ENCODE data around the gene FAM219B.
A peak's percentile ranks its signal among the peaks of the same experiment; 100 is the strongest.

FAM219B gene

DNA sequence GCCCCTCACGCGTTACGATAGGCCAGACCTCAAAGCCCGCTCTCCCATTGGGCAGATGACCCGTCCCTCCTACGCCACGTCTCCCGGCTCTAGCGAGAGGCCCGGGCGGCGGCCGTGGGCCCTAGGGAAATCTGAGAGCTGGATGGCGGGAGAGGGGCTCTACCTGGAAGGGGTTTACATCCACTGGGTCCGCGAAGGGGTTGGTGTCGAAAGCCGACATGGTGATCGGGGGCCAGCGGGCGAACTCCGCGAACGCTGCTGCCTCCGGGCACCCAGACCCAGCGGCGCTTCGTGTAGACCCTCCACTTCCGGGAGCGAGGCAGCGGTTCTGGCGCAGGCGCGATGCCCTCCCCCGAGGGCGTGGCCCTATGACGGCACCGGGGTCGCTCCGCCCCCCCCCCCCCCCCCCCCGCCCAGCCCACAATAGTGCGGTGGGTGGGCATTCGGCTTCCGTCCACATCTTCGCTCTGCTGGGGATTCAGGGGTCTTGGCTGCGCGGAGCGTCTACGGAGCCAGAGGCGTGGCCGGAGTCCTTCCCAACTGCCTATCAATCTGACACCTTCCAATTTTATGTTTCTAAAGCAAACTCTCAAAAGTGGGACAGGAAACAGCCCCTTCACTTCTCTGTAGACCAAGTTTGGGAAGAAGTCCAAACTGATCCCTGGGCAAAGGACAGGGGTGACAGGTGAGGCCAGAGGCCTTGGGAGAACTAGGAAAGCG lies 33.5 kb downstream of the FAM219B start, which contains the start of gene SCAMP2:
Gene SCAMP2 (minus strand): TSS at position 330 of the 720 bp plus-strand sequence. CDS start 110 bp downstream, at position 220.
- Histone ChIP-seq H3K4me3 (ENCODE audit: low read depth, low read length) (peak within 1 kb of the TSS; percentile 87), H3K27ac (ENCODE audit: low read depth, low read length) (peak within 1 kb of the TSS; percentile 70), H2AFZ (ENCODE audit: low read length, unreplicated experiment) (peak within 1 kb of the TSS; percentile 95), H3K27me3 (ENCODE audit: insufficient read depth, low read length) (no peaks in the 10 kb centered on the region), H3K4me1 (ENCODE audit: control insufficient read depth, insufficient read depth, low read length, unreplicated experiment) (no peaks in the 10 kb centered on the region), H3K79me2 (ENCODE audit: control insufficient read depth, insufficient read depth, low read length, unreplicated experiment) (peaks cover 39% of the 10 kb centered on the region), H3K36me3 (ENCODE audit: insufficient read depth, low read length) (peaks cover 2% of the 10 kb centered on the region; the same call in 1 of the 2 replicates)

DNA sequence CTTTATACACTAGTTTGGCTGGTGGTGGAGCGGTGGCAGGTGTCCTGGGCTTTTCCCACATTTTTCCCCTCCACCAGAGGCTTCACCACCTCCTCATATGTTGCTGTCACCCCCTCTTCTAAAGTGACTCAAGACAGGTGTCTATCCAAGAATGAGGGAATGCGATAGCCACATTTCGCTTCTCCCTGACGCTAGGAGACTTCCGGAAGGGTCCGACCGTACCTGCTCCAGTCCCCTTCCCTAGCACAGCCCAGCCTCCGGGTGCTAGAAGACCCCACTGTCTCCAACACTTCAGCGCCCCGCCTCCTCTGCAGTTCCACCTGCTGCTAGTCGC lies 34.0 kb downstream of the FAM219B start:
- Histone ChIP-seq H3K27ac (ENCODE audit: low read depth, low read length) (no peak overlapping the region), H3K79me2 (ENCODE audit: control insufficient read depth, insufficient read depth, low read length, unreplicated experiment) (peaks cover 44% of the 10 kb centered on the region), H3K4me3 (ENCODE audit: low read depth, low read length) (peak overlapping the region; percentile 87), H3K4me1 (ENCODE audit: control insufficient read depth, insufficient read depth, low read length, unreplicated experiment) (no peaks in the 10 kb centered on the region), H3K36me3 (ENCODE audit: insufficient read depth, low read length) (peaks cover 7% of the 10 kb centered on the region; the same call in 1 of the 2 replicates), H3K27me3 (ENCODE audit: insufficient read depth, low read length) (no peaks in the 10 kb centered on the region), H2AFZ (ENCODE audit: low read length, unreplicated experiment) (no peak overlapping the region)

DNA sequence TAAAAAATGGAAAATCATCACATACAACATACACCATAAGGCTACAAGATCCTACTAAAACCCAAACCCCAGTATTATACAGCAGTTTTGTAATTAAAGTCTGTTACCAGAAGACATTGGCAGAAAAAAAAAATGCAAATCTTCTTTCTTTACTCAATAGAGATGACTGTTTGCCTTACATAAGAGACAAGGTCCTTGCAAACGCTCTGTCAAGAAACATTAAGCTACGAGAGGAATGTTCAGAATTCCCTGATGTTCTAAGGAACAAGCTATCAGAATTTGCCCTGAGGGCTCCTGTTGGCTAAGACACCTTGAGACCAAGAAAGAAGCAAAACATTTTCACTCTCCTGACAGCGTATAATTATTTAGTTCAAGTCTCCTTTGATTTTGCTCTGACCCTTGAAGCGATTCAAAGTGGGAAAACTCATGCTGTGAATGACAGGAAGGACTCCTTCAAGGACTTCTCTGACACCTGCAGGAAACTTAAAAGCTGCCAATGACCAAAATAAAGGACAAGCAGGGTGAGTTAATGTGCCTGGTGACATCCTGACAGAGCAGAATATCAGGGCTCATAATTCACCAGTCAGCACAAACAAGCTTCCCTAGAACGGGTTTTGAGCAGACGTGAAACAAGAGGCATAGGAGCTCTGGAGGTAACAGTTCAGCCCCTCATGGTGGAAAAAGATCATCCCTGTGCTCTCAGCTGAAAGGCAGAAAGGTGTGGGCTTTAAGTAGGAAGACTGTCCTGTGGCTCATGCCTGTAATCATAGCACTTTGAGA lies 36.0 kb downstream of the FAM219B start:
- Histone ChIP-seq H3K27ac (ENCODE audit: low read depth, low read length) (no peak overlapping the region), H3K79me2 (ENCODE audit: control insufficient read depth, insufficient read depth, low read length, unreplicated experiment) (peaks cover 53% of the 10 kb centered on the region), H3K36me3 (ENCODE audit: insufficient read depth, low read length) (peaks cover 9% of the 10 kb centered on the region; the same call in 1 of the 2 replicates), H2AFZ (ENCODE audit: low read length, unreplicated experiment) (no peak overlapping the region), H3K27me3 (ENCODE audit: insufficient read depth, low read length) (no peaks in the 10 kb centered on the region), H3K4me3 (ENCODE audit: low read depth, low read length) (no peak overlapping the region), H3K4me1 (ENCODE audit: control insufficient read depth, insufficient read depth, low read length, unreplicated experiment) (peaks cover 5% of the 10 kb centered on the region)

DNA sequence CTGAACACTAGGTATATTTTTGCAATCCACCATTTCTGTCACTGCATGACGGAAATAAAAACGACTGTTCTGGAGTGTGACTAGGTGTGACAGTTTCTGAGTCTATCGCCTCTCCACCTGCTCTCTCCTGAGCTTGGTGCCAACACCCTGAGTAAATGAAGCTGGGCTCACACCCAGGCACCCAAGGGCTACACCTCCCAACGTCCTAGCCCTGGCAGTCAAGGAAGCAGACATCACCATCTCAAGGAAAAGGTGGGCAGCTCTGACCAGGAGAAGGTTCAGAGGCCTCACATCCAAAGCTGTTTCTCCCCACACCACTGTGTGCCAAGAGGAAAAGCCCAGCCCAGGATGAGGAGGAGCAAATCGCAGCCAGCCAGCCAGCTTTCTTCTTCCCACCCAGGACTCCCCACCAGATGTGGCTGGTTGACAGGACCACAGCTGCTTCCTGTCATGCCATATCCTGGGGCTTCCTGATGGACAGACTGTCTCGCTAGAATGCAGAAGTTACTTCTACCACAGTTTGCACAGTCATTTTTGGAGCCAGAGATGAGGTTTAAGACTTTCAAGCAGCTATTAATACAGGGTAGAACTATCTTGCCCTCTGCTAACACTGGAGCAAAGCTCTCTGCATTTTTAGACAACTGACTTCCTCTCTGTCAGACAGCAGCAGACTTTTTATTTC lies 36.8 kb downstream of the FAM219B start:
- Histone ChIP-seq H3K4me1 (ENCODE audit: control insufficient read depth, insufficient read depth, low read length, unreplicated experiment) (peaks cover 5% of the 10 kb centered on the region), H3K27ac (ENCODE audit: low read depth, low read length) (no peak overlapping the region), H3K4me3 (ENCODE audit: low read depth, low read length) (no peak overlapping the region), H2AFZ (ENCODE audit: low read length, unreplicated experiment) (no peak overlapping the region), H3K27me3 (ENCODE audit: insufficient read depth, low read length) (no peaks in the 10 kb centered on the region), H3K79me2 (ENCODE audit: control insufficient read depth, insufficient read depth, low read length, unreplicated experiment) (peaks cover 53% of the 10 kb centered on the region), H3K36me3 (ENCODE audit: insufficient read depth, low read length) (peaks cover 9% of the 10 kb centered on the region; the same call in 1 of the 2 replicates)

DNA sequence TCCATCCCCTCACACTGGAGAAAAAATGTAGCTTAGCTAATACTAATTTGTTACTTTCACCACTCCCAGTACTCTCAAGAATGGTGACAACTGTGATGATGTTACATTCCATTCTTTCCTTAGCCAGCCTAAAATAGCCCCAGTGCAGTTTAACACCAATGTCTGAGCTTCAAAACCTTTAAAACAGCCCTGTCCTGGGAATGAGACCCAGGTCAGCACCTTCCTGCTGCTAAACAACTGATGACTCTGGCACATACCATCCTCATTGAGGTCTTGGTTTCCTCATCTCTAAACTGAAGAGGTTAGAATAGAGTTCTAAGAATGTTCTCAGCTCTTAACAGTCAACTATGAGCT lies 37.3 kb downstream of the FAM219B start:
- H3K79me2 ChIP-seq (ENCODE audit: control insufficient read depth, insufficient read depth, low read length, unreplicated experiment): peaks cover 56% of the 10 kb centered on the region
- H3K27ac ChIP-seq (ENCODE audit: low read depth, low read length): no peak overlapping the region
- H3K4me1 ChIP-seq (ENCODE audit: control insufficient read depth, insufficient read depth, low read length, unreplicated experiment): peaks cover 5% of the 10 kb centered on the region
- H3K36me3 ChIP-seq (ENCODE audit: insufficient read depth, low read length): peaks cover 9% of the 10 kb centered on the region; the same call in 1 of the 2 replicates
- no peak overlapping the region for H2AFZ ChIP-seq (ENCODE audit: low read length, unreplicated experiment)
- no peaks in the 10 kb centered on the region for H3K27me3 ChIP-seq (ENCODE audit: insufficient read depth, low read length)
- no peak overlapping the region for H3K4me3 ChIP-seq (ENCODE audit: low read depth, low read length)

DNA sequence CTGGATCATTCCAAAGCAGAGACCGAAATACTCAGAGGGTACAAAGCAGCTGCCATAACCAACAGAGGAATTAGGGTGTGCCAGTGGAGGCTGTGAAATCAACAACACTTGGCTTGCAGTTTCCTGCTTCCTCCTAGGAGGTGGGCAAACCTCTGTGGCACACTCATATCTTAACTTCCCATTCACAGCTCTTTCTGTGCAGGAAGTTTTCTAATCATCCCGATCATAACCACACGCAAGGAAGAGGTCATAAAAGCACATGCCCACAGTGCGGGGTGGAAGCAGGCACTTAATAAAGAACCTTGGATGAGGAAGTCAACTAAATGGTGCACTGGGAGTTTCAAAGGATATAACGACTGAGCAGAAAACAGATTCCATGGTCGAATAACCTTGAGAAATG lies 38.6 kb downstream of the FAM219B start:
- Histone ChIP-seq H2AFZ (ENCODE audit: low read length, unreplicated experiment) (no peak overlapping the region), H3K4me1 (ENCODE audit: control insufficient read depth, insufficient read depth, low read length, unreplicated experiment) (peaks cover 10% of the 10 kb centered on the region), H3K27me3 (ENCODE audit: insufficient read depth, low read length) (no peaks in the 10 kb centered on the region), H3K36me3 (ENCODE audit: insufficient read depth, low read length) (peaks cover 9% of the 10 kb centered on the region; the same call in 1 of the 2 replicates), H3K4me3 (ENCODE audit: low read depth, low read length) (no peak overlapping the region), H3K79me2 (ENCODE audit: control insufficient read depth, insufficient read depth, low read length, unreplicated experiment) (peaks cover 59% of the 10 kb centered on the region), H3K27ac (ENCODE audit: low read depth, low read length) (no peak overlapping the region)

DNA sequence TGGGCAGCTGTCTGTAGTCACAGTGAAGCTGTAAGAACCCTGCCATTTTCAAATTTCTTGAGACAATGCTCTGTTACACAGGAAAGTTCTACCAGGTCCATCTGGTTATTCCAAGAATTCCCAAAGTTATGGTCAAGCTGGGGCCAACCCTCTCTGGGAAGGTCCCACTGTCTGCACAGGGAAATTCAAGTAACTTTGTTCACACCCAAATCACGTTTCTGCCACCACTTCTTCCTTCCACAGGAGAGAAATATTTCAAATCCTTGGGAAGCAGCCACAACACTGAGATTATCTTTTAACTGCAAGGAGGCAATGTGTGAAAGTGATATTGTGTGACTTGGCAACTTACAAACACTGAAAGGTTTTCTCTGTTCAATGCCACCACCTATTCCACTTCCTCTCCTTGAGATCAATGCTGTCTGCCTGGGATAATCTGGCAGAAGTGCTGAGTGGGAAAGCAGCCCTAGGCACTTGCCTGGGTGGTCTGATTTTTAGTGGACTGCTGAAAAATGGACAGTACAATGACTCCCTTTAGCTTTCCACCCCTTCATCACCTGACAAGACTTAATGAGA lies 39.1 kb downstream of the FAM219B start:
- Histone ChIP-seq H3K4me1 (ENCODE audit: control insufficient read depth, insufficient read depth, low read length, unreplicated experiment) (peaks cover 10% of the 10 kb centered on the region), H3K79me2 (ENCODE audit: control insufficient read depth, insufficient read depth, low read length, unreplicated experiment) (peaks cover 57% of the 10 kb centered on the region), H3K36me3 (ENCODE audit: insufficient read depth, low read length) (peaks cover 9% of the 10 kb centered on the region; the same call in 1 of the 2 replicates), H3K4me3 (ENCODE audit: low read depth, low read length) (no peak overlapping the region), H3K27ac (ENCODE audit: low read depth, low read length) (no peak overlapping the region), H3K27me3 (ENCODE audit: insufficient read depth, low read length) (no peaks in the 10 kb centered on the region), H2AFZ (ENCODE audit: low read length, unreplicated experiment) (no peak overlapping the region)

DNA sequence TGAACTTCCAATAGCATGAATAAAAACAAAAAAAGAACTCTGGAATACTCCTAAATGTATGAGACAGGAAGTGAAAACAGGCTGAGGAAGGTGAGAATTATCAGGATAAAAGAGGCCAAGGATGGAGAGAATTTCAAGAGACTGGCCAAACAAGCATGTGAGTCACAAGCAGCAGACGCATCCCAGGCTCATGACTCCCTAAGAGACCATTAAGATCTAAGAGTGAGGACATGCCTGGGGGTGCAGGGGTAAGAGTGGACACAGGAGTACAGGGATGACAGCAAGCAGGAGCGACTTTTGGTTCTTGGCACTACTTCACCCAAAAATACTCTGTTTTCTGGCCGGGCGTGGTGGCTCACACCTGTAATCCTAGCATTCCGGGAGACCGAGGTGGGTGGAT lies 40.6 kb downstream of the FAM219B start:
- peaks cover 10% of the 10 kb centered on the region for H3K4me1 ChIP-seq (ENCODE audit: control insufficient read depth, insufficient read depth, low read length, unreplicated experiment)
- H3K79me2 ChIP-seq (ENCODE audit: control insufficient read depth, insufficient read depth, low read length, unreplicated experiment): peaks cover 48% of the 10 kb centered on the region
- H3K4me3 ChIP-seq (ENCODE audit: low read depth, low read length): no peak overlapping the region

DNA sequence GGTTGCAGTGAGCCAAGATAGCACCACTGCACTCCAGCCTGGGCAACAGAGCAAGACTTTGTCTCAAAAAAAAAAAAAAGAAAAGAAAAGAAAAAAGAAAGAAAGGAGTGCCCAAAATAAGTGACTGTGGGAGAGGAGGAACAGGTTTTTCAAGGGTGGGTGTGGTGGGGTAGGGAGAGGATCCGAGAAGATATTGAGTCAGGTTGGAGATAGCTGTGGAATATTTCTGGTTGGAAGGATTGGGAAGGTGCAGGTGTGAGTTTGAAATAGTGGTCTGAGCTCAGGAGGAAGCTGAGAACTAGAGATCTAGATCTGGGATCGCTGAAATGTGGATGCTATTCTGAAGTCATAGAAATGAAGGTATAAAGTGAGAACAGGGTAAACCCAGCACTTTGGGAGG lies 41.3 kb downstream of the FAM219B start:
- Histone ChIP-seq H3K79me2 (ENCODE audit: control insufficient read depth, insufficient read depth, low read length, unreplicated experiment) (peaks cover 40% of the 10 kb centered on the region), H3K4me1 (ENCODE audit: control insufficient read depth, insufficient read depth, low read length, unreplicated experiment) (peaks cover 10% of the 10 kb centered on the region)

More for the DNA sequence above, 40.6 kb downstream of the FAM219B start:
- Histone ChIP-seq H3K27ac (ENCODE audit: low read depth, low read length) (no peak overlapping the region), H2AFZ (ENCODE audit: low read length, unreplicated experiment) (no peak overlapping the region), H3K36me3 (ENCODE audit: insufficient read depth, low read length) (peaks cover 9% of the 10 kb centered on the region; the same call in 1 of the 2 replicates), H3K27me3 (ENCODE audit: insufficient read depth, low read length) (no peaks in the 10 kb centered on the region)

DNA sequence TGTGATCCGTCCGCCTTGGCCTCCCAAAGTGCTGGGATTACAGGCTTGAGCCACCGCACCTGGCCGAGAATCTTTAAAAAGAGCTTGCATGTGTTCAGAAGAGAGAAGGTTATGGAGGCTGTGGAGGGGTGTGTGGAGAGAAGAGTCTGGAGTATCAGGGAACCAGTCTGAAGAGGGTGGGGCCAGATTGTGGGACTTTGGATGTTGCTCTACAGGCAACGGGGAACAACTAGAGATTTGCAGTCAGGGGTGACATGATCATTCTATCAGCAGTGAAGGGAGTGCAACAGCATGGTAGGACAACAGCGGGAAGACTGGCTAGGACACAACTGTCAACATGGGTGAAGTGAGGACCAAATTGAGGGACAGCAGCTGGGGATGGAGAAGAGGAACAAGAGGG lies 42.4 kb downstream of the FAM219B start:
- Histone ChIP-seq H3K4me1 (ENCODE audit: control insufficient read depth, insufficient read depth, low read length, unreplicated experiment) (peaks cover 10% of the 10 kb centered on the region), H3K4me3 (ENCODE audit: low read depth, low read length) (no peak overlapping the region), H2AFZ (ENCODE audit: low read length, unreplicated experiment) (no peak overlapping the region), H3K36me3 (ENCODE audit: insufficient read depth, low read length) (peaks cover 9% of the 10 kb centered on the region; the same call in 1 of the 2 replicates), H3K27me3 (ENCODE audit: insufficient read depth, low read length) (no peaks in the 10 kb centered on the region), H3K79me2 (ENCODE audit: control insufficient read depth, insufficient read depth, low read length, unreplicated experiment) (peaks cover 34% of the 10 kb centered on the region), H3K27ac (ENCODE audit: low read depth, low read length) (no peak overlapping the region)

More for the DNA sequence above, 41.3 kb downstream of the FAM219B start:
- no peak overlapping the region for H2AFZ ChIP-seq (ENCODE audit: low read length, unreplicated experiment)
- peaks cover 9% of the 10 kb centered on the region; the same call in 1 of the 2 replicates for H3K36me3 ChIP-seq (ENCODE audit: insufficient read depth, low read length)
- H3K4me3 ChIP-seq (ENCODE audit: low read depth, low read length): no peak overlapping the region
- no peaks in the 10 kb centered on the region for H3K27me3 ChIP-seq (ENCODE audit: insufficient read depth, low read length)
- H3K27ac ChIP-seq (ENCODE audit: low read depth, low read length): no peak overlapping the region

All from ACC112 (cell line).